T1000 (cell line): Measurements from ENCODE around the gene ESF1.
A peak's percentile ranks its signal among the peaks of the same experiment; 100 is the strongest.

Source experiments
- DNase-seq: peaks from one replicate; lab custom pipeline; 2025; ENCODE audit warnings: mixed read lengths; lab: John Stamatoyannopoulos, UW

ESF1 gene, protein sequence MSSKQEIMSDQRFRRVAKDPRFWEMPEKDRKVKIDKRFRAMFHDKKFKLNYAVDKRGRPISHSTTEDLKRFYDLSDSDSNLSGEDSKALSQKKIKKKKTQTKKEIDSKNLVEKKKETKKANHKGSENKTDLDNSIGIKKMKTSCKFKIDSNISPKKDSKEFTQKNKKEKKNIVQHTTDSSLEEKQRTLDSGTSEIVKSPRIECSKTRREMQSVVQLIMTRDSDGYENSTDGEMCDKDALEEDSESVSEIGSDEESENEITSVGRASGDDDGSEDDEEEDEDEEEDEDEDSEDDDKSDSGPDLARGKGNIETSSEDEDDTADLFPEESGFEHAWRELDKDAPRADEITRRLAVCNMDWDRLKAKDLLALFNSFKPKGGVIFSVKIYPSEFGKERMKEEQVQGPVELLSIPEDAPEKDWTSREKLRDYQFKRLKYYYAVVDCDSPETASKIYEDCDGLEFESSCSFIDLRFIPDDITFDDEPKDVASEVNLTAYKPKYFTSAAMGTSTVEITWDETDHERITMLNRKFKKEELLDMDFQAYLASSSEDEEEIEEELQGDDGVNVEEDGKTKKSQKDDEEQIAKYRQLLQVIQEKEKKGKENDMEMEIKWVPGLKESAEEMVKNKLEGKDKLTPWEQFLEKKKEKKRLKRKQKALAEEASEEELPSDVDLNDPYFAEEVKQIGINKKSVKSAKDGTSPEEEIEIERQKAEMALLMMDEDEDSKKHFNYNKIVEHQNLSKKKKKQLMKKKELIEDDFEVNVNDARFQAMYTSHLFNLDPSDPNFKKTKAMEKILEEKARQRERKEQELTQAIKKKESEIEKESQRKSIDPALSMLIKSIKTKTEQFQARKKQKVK

DNA sequence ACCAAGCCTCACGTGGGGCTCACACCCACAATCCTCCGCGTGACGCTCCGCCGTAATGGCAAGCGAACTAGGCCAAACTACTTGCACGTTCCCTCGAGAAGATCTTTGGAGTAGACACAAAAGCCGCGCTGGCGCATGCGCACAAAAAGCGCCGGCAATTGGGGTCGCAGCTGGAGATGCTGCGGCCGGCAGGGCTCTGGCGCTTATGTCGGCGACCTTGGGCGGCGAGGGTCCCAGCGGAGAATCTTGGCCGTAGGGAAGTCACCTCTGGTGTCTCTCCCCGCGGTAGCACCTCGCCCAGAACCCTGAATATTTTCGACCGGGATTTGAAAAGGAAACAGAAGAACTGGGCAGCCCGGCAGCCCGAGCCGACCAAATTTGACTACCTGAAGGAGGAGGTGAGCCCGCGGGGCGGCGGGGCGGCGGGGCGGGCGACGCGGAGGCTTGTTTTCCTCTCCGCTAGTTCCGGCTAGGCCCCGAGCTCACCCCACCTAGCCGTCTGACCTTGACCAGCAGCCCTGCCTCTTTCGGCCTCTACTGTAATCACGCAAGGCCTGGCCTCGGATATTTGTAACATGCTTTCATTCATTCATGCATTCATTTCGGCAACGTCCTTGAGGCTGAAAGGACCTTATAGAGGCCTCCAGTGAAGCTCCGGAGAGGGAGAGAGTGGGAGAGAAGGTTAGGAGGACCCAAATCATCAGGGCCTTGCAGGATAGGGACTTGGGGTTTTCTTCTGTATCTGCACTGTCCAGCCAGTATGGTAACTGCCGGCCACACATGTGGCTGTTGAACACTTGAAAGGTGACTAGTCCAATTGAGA lies at the start of gene ESF1, which contains the start of gene NDUFAF5:
ESF1 (minus strand) TSS at position 27 of the 823 bp plus-strand sequence. CDS start 1,779 bp downstream, outside the sequence.
NDUFAF5 (plus strand) TSS at position 136 of the 823 bp plus-strand sequence; CDS start at position 177, 41 bp downstream.
- DNase-seq, result peak; percentile 89

DNA sequence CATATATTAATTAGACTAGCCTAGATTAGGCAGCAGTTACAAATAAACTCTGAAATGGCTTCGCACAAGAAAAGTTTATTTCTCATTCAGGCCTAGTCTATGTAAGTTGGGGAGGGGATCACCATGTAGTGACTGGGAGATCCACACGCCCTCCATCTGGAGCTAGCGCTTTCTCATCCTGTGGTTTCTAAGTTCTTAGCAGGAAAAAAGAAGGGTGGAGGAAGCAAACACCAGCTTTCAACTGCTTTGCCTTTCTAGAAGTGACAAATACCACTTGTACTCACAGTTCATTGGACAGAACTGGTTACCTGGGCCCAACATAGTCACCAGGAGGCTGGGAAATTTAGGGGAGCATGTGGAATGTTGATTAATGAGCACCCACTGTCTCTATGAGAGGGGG lies 46.8 kb upstream of the ESF1 start:
- no peak for DNase-seq

DNA sequence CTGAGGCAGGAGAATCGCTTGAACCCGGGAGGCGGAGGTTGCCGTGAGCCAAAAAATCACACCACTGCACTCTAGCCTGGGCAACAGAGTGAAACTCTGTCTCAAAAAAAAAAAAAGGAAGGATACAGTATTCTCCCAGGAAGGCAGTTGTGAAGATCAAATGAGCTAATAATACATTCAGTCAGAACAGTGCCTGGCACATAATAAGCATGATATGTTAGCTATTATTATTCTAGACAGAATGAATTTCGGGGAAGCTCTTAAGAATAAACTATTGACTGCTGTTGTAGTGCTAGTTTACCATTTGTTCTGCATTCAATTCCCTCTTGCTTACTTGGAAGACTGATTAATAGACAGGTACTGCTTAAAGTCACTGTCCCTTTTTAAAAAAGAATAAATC lies 40.7 kb upstream of the ESF1 start:
- DNase-seq, result no peak

DNA sequence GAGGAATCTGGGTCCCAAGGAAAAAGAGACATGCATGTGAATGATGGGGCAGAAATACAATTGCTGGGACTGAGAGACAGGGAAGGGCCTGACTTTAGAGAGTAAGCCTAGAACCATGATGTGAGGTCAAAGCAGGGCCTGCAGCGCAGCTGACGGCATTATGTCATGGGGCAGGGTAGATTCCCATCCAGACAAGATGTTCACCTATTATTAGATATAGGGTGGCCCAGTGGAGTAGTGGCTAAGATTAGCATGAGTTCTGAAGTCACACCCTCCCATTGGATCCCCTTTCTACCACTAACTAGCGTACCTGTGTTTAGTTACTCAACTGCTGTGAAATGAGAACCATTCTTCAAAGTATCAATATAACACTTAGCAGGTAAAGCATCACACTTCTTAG lies 39.7 kb upstream of the ESF1 start:
- DNase-seq, result no peak

DNA sequence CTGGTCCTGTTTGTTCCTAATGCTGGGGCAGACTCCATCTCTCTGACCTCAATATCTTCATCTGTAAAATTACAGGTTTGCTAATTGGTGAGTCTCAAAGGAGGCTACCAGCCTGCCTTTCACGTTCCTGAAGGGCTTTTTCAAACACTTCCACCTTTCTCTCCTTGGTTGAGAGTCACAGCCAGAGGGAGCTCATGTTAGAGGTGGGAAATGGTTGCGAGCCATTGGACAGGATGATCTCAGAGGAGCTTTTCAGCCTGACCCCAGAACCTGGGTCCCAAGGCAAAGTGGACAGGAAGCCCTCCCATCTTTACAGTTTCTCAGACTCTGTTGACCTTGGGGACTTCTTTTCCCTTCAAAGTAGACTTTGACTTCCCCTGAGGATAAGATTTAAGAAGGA lies 37.7 kb upstream of the ESF1 start:
- no peak for DNase-seq

DNA sequence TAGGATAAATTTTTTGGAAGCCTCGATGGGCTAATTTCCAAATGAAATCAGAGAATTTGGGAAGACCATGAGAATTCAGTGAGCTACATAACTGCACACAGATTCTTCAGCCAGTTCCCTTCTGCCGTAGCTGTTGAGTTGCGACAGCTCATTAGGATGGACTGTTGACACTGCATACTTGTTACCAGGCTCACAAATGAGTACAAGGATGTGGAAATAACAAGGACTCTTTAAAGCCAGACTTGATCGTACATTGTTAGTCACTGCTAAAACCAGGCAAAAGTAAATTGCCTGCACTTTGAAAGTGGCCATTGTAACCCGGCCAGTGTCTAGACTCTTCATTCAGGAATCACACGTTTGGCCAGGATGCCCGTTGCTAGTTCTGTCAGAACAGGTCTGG lies 37.2 kb upstream of the ESF1 start:
- DNase-seq, result no peak

DNA sequence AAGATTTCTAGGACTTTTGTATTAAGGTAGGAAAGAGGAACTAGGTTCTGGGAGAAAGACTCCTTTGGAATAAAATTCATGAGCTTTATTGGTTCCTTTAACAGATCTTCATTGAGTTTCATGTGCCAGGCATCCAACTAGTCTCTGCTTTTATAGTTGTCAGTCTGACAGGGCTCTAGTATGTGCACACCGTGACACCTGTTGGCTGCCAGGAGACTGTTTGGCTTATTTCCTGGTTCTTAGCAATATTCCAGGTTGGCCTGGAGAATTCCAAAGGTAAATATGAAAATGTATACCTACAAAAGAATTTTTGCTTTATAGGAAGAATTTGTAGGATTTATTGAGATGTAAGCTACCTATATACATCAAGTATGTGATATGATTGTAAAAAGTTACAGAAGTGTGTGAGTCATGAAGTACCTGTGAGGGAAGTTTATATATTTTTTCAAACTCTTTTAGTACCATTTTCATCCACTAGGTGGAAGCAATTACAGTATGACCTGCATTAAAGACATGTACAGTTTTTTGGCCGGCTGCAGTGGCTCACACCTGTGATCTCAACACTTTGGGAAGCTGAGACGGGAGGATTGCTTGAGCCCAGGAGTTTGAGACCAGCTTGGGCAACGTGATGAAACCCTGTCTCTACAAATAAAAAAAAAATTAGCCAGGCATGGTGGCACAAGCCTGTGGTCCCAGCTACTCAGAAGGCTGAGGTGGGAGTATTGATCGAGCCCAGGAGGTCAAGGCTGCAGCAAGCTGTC lies 35.3 kb upstream of the ESF1 start:
- no peak for DNase-seq

DNA sequence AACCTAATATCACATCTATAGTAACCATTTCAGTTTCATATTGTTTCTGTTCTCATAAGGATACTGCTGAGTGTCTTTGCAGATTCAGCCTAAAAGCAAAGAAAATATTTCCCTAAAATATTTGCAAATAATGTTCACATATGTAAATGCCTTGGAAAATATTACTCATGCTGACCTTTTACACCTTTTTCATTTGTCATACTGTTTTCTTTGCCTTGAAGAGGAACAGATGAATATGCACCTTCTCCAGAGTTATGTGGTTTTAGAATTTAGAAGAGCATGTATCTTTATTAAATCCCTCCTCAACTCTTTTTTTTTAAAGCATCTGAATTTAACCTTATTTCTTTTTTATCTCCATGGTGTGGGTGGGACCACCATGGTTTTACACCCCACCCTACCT lies 32.6 kb upstream of the ESF1 start:
- DNase-seq, result no peak

DNA sequence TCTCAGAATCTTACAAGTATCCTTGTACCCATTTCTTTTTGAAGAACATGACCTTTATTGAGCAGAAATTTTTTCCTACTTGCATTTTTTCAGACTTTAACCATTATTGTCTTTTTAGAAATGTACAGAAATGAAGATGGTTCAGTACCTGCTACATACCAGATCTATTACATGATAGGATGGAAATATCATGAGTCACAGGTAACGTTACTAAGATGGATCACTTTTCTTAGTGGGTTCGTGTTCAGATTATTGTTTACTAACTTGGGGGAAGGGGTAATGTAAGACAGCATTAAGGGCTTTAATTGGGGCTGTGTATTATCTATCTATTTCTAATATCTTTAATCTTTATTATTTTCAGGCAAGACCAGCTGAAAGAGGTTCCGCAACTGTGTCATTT lies 32.0 kb upstream of the ESF1 start:
- no peak for DNase-seq

DNA sequence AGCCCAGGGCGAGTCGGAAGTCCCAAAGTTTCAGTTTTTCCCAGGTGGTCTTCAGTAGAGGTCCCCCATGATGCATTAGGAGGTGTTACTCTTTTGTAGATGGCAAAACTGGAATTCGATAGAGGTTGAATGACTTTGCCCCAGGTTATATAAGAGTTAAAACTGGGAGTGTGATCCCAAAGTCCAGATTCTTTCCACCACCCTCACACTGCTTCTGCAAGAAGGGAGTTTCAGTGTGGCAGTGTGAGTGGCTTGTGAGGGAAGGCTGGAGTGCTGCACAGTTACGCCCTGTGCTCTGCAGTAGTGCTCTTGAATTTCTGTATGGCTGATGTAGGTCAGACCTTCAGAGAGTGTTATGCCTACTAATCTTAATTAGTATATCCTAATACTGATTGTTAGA lies 30.0 kb upstream of the ESF1 start:
- DNase-seq, result no peak

DNA sequence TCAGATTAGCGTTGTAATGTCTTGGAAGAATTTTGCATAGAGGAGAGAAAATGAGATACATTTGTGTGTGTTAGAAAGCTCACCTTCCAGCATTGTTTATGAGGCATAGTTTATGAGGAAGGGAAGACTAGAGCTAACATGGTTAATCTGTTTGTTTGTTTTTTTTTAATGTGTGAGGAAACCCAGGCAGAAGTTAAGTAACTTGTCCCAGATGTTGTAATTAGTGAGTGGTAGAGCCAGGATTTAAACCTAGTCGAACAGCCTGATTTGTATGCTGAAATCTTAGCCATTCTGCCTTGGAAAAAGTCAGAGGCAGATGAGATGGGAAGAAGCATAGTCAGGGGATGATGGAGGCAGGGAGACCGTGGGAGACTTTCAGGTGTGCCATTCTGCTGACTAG lies 29.2 kb upstream of the ESF1 start:
- DNase-seq, result no peak

DNA sequence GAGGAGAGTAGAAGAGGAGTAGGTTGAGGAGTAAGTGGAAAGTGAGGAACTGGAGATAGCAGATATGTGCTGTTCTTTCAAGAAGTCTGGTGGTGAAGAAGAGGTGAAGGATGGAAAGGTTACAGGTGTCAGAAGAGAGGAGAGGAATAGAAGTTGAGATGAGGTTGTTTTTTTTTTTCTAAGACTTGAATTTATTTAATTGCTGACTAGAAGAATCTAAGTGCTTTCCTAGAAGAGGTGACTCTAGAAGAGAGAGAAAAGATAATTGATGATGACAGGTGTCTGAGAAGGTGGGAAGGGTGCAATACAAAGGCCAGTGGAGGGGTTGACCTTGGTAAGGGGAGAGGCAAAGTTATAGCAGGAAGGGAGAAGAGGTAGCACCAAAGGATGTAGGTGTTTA lies 25.7 kb upstream of the ESF1 start:
- no peak for DNase-seq

DNA sequence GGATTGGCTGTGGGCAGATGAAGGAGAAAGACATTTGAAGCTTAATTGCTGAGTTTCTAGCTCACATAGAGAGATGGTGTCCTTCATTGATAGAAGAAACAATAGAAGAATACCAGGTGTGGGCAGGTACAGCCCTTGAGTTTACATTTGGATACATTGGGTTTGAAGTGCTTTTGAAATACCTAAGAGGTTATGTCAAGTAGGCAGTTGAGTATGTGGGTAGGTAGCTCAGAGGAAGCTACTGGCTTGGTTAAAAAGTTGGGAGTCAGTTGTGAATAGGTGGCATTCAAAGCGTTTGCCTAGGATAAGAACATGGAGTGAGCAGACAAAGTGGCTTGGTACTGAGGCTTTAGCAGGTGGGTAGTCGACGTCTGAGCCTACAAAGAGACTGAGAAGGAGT lies 25.1 kb upstream of the ESF1 start:
- DNase-seq, result no peak

DNA sequence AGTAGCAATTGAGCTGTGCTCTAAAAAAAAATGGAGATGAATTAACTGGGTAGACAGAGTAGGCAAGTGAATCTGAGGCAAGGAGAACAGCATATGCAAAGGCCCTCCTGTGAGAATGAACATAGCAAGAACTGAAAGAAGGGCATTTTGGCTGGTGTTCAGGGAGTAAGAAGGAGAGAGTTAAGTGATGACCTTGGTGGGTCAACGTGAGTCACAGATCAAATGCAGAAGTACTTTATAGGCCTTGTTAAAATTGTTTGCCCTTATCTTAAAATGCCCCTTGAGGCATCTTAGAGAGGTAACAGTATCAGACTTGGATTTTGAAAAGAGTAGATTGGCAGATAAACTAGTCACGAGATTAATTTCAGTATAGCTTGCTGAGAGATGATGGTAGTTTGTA lies 24.7 kb upstream of the ESF1 start:
- DNase-seq, result no peak

DNA sequence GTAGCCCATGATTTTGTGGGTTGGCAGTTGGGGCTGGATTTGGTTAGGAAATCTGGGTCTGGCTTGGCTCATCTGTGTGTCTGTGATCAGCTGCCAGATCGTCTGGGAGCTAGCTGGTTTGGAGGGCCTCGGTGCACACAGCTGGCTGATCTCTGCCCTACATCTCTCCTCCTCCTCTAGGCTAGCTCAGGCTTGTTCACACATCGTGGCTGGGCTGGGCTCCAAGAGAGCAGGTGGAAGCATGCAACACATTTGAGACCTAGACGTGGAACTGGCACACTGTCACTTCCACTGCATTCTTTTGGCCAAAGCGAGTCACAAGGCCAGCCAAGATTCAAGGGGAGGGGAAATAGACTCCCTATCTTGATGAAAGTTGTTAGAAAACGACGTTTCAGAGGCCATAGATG lies 16.0 kb upstream of the ESF1 start:
- DNase-seq, result no peak

DNA sequence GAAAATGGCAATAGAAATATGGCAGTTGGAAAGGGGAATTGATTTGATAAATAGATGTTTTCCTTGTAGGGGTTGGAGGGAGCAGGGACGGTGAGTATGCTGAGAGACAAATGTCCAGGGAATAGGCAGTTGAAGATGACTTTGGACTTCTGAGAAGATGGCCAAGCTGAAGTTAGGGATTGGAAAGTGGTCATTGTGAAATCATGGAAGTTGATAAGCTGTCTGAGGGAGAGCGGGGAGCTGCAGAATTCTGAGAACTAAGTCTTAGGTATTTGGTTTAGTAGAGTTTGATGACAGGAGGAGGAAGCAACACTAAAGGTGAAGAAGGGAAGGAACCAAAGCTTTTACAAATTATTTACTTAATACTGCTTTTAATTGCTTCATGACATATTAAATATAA lies 15.3 kb upstream of the ESF1 start:
- DNase-seq, result no peak

DNA sequence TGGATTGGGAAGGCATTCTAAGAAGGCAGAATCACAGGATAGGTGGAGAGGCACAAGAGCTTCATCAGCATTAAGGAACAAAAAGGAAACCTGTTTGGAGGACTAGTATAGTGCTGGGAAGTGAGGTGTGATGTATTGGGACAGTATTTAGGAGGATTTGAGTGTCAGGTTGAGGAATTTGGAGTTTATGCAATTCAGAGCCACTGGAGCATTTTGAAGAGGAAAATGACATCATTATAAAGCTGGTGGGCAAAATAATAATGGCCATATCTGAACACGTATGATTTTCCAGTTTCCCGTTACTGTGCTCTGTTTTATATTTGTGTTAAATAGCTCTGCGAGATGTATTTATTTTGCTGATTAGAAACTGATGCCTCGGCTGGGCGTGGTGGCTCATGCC lies 14.3 kb upstream of the ESF1 start:
- no peak for DNase-seq

DNA sequence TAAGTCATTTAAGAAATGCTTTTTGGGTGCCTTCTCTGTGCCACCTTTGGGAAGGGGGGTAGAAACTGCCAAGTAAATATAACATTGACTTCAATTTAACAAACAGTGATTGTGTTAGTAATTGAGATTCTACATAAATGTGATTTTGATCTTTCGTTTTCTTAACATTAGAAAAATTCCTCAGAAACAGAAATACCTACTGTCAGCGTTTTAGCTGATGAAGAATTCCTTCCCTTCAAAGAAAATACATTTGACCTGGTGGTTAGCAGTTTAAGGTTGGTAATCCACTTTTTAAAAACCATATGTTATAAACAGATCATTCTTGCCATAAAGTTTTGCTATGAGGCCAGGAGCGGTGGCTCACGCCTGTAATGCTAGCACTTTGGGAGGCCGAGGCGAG lies 9.9 kb upstream of the ESF1 start:
- no peak for DNase-seq

DNA sequence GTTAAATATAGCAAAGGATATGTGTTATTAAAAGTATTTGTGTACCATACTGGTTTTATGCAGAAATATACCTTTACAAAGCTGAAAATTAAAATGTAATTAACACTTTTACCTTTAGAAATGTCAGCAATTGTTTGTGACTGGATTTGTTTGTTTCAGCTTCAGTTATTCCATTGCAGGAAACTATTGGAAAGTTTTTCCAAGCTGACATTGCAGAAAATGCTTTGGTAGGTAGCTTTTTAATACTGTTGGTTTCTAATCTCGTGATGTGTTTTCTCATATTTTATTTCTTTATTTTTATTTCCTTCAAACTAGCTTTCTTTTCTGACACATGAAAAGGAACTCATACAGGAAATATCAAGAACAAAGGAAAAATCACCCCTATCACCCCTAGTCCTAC lies 8.3 kb upstream of the ESF1 start:
- no peak for DNase-seq

DNA sequence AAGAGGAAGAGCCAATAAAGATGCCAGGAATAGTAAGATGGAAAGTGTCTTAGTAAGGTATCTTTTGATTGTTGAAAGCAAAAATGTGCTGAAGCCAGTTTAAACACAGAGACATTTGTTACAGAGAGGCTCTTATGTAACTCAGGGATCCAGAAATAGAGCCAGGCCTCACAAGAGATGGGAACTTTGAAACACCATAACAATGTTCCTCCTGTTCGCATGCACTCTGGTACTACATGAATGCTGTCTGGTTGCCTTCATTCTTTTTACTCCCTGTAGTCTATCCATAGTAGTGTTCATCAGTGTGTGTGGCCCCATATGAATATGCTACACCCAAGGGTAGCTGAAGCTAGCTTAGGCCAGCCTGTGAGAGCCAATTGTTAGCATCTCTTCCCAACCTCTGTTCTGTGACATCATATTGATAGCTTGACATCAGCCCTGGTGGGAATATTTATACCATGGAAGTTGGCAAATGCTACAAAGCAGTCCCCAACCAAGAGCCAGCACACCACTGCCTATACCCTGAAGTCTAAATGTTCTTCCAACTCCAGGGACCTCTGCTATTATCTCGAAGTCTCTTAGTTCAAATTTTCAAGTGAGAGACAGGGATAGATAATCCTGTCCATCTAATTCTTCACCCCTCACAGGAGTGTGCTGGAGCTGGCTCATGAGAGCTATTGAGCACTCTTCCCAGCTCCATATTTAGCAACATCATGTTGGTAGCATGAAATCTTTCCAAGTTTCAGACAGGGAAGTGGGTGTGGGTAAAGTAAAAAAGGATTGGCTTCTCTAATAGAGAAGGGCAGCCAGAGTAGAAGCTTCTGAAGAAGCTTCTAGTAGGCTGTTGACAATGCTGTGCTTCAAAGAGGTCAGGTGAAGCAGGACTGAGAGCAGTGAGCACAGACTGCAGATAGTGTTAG lies 7.1 kb upstream of the ESF1 start:
- DNase-seq, result no peak
